HG03565 (cell line): Measurements from ENCODE around the gene CMTM3.
A peak's percentile ranks its signal among the peaks of the same experiment; 100 is the strongest.
"Not testable (repeated sequence)": the region's sequence is repeated elsewhere in the genome, so short reads cannot be mapped to it uniquely, and the experiment has no call there.

Experiments used
- ATAC-seq: cut with Tn5 transposase; IDR thresholded peaks from one replicate; pipeline ENCODE4 v1.9.1; 2021; ENCODE audit warnings: mild to moderate bottlenecking, moderate library complexity; ENCODE audit not compliant: unreplicated experiment

The CMTM3 gene

DNA sequence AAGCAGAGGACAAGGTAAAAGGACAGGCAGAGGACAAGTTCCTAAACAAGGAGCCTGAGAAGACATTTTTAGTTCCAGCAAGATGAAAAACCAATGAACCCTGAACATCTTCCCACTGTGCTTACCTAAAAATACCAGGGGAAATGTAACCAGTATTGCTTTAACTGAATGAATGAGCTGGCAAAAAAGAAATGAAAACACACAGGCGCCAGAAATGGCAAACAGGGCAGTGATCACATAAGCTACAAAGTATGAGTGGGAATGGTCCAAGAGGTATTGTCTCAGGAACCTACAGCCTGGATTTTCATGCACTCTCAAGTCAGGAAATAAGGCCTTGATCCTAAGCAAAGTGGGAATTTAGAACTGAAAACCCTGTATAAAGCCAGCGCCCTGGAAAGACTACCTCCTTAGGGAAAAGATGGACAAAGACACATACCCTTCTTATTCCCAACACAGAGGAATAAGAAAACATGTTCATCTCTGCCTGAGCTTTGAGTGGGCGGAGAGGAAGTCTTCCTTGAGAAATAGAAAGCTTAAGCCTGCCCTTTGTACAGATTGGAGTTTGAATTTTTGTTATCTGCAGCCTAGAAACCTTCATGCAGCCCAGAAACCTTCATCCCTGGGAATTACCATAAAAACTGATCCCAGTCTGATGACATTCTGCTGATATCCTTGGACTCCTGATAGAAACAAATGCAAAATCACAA is 23.1 kb upstream of the CMTM3 start:
- no peak for ATAC-seq

DNA sequence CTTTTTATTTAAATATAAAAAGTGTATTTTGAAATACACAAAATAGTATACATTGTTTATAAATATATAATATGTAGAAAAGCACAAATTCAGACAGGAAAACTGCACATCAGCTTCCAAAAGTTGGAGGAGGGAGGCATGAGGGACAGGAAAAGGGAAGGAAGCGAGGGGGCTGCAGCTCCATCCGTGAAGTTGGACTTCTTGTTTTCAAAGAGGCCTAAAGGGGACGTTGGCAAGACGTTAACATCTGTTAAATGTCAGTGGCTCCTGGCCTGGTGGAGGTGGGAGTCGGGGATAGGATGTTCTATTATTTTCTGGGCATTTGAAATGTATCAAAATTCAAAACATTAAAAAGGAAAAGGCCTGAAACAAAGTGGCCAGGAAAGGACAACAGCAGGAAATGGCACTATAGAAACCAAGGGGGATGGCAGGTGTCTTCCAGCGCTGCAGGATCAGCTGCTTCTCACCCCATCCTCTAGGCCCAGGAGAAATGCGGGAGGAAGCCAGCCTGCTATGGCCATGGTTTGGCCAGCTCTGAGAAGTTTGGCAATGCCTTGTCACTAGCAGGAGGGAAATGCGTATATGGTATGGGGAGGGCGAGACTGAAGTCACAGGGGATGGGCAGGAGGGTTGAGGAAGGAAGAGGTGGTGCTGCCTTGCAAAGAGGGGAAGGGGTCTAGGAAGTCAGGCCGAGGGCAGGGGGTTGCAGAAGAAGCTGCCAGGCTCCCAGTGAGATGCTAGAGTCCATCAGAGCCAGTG is 18.8 kb upstream of the CMTM3 start:
- ATAC-seq: no peak

- ATAC-seq: no peak
These were observed 16.5 kb upstream of the CMTM3 start for GRCh38 chr16:66587881-66588600.

- peak; percentile 84 for ATAC-seq
These were observed 15.4 kb upstream of the CMTM3 start for GRCh38 chr16:66588981-66589713.

DNA sequence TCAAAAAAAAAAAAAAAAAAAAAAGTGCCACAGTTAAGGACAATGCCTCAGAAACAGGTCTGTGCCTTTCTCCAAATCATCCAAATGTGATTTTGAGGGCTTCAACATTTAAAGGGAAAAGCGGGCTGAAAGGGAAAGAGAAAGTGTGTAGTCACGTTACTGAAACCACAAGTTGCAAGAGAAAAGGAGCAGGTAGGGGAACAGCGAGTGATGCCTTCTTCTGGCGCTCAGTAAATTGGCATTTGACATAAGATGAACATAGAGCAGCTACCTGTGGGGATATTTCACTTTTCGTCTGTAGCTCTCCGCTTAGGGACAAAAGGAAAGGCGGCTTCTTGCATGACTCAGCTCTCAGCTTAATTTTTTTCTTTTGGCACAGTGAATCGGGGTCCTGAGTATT is 14.2 kb upstream of the CMTM3 start:
- ATAC-seq: no peak

DNA sequence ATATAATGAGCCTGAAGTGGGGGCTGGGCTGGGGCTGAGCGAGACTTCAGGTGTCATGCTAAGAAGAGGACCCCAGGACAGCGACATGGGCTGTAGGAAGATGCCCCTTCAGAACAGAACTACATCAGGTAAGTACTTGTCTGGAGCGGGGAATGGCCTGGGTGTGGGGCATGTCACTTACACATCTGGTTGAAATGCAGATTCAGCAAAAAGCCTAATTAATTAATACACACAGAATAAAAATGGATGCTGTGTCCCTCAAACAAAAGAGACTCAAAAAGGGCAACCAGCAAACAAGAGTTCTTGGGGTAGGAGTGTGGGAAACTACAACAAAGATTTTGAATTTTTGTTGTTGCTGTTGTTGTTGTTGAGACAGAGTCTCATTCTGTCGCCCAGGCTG is 13.5 kb upstream of the CMTM3 start:
- no peak for ATAC-seq

DNA sequence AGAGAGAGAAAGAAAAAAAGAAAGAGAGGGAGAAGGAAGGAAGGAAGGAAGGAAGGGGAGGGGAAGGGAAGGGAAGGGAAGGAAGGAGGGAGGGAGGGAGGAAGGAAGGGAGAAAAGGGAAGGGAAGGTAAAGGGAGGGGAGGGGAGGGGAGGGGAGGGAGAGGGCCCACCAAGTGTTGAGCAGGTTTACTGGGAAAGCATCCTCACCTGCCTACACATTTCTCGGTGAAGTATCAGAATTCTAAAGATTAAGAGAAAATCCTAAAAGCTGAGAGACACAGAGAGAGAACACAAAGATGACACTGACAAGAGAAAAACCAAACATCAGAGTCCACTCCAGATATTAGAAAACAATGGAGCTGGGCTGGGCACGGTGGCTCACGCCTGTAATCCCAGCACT is 12.3 kb upstream of the CMTM3 start:
- no peak for ATAC-seq

GRCh38 chr16:66592814-66593213 is 11.7 kb upstream of the CMTM3 start:
- ATAC-seq: no peak

DNA sequence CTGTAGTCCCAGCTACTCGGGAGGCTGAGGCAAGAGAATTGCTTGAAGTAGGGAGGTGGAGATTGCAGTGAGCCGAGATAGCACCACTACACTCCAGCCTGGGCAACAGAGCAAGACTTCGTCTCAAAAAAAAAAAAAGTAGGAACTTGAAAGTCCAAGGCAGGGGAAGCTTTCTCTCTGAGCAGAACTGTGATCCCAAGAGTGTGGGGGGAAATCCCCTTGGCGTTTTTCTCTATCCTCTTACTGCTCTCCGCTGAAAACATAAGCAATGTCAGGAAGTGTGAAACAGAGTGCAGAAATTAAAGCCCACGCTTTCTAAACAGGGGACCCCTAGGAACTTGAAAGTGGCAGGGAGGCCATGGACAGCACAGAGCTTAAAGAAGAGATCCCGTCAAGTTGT is 9.8 kb upstream of the CMTM3 start:
- ATAC-seq: no peak

DNA sequence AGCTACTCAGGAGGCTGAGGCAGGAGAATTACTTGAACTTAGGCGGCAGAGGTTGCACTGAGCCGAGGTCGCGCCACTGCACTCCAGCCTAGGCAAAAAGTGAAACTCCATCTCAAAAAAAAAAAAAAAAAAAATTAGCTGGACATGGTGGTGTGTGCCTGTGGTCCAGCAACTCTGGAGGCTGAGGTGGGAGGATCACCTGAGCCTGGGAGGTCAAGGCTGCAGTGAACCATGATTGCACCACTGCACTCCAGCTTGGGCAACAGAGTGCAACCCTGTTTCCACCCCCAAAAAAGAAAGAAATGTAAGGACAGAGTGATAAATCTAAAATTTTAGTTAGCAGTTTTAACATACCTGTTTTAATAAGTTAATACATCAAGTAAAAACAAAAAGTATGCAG is 7.9 kb upstream of the CMTM3 start:
- not testable (repeated sequence) for ATAC-seq

GRCh38 chr16:66596986-66597848 is 7.3 kb upstream of the CMTM3 start:
- ATAC-seq: no peak

GRCh38 chr16:66598111-66598510 is 6.4 kb upstream of the CMTM3 start:
- ATAC-seq: no peak

GRCh38 chr16:66599726-66600125 is 4.8 kb upstream of the CMTM3 start:
- ATAC-seq: no peak

DNA sequence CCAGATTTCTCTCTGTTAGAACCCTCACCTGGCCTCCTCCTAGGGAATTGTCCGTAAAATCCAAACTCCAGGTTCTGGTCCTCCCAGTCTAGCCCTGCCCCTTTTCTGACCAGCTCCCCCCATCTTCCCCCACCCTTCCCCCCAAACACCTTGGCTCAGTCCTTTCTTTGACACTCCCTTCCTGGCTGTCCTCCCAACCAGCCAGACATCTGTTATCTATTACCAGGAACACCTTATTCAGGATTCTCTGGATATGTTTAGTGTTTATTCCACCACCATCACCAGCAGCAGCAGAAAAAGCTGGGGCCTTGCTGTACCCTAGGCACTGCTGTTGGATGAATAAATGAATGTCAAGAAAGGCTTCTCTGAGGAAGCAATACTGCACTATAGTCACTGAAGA is 4.0 kb upstream of the CMTM3 start:
- no peak for ATAC-seq

DNA sequence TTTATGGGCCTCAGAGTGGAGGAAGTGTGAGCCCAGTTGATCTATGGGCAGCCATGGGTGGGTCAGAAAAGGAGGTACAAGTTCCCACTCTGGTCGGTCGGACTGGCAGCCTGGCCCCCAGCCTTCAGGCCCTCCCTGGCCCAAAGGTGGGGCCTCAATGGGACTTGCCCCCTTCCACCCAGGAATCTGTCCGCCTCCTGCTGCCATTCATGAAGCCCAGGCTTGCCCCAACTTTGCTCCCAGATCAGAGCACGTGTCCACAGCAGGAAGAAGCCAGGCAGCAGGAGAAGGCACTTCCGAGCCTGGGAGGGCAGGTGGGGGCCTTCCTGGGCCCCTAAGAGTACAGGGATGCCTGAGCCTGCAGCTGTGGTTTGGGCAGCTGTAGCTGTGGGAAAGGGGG is 3.0 kb upstream of the CMTM3 start:
- ATAC-seq: no peak

- ATAC-seq: no peak
These were observed 748 bp upstream of the CMTM3 start for GRCh38 chr16:66603537-66604375.

GRCh38 chr16:66605177-66605978 is 874 bp downstream of the CMTM3 start:
- ATAC-seq: no peak

GRCh38 chr16:66605979-66606751 is 1.7 kb downstream of the CMTM3 start:
- ATAC-seq: peak; percentile 59
